ENCODE results near the gene MYRF.

The MYRF gene

DNA sequence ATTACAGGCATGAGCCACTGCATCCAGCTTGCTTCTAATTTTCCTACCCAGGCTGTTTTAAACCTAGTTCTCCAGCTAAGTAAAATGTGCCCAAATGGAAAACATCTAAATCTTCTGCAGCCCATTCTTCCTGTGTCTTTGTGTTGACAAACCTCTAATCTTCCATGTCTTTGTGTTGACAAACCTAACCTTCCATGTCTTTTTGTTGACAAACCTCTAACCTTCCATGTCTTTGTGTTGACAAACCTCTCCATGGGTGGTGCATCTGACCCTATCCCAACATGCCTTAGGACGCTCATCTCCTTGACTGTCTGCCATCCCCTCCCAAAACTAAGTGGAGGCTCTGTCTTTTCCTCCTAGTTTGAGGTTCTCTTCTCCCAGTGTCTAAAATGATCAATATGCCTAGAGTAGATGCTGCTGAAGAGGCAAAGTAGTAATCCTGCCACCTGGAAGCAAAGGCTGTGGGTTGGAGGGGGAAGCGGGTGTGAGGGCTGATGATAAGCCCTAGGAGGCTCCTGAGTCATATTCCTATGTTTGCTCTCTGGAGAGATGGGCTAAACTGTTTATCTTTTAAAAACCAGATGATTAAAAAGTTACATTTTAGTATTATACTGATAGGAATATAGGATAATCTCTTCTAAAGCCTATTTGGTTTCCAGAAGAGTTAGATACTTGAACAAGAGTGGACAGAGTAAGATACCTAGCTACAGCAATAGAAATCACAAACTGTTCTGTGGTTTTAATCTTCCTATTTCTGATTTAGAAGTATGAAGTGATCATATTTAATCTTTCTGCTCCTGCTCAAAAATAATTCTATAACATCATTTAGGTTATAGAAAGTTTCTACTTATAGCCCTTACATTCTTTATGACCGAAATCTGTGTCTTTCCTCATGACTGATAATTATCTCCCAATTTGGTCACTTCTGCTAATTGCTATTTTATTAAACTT is 48.2 kb downstream of the MYRF start:
- no peak for DNase-seq

DNA sequence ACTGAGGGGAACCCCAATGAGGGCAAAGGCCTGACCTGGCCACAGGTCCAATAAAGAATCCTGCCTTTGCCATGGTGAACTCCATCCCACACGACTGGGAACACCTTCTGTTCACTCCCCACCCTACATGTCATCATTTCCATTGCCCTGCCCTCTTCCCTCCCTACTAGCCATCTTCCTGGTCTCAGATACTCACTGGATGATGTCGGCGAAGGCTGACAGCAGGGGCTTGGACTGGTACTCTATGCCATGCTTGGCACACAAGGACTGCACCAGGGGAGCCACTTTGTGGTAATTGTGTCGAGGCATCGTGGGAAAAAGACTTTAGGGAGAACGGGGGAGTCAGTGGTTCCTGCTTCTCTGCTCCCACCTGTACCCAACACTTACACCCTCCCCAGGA is 50.2 kb downstream of the MYRF start:
- no peak for DNase-seq

DNA sequence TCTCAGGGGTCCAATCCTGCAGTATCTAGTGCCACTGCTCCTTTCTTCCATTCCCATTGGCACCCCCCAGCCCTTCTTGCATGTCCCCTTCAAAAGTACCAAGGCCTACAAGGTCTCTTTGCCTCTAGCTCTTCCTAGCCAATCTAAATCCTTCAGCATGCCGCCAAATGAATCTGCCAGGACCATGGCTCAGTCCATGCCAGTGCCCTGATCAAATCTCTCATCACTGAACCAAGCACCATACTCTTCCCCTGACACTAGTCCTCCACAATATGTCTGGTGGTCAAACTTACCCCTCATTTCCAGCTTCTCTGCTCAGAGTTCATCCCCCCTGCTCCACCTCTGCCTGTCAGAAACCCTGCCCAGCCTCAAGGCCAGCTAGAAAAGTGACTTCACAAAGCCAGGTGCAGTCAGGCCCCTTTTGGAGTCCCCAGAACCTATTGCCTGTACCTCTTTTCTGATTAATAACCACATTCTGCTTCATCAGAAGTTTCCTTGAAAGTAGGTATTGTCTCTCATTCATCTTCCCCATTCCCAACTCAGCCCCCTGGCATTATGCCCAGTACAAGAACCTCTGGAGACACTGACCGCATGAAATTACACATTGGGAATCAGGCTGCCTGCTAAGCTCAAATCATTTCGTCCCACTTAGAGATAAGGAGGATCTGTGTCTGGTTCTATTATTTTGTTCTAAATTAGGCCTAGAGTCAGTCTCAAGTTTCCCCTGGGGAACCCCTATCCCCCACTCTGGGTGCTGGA is 51.6 kb downstream of the MYRF start:
- DNase-seq, result no peak

DNA sequence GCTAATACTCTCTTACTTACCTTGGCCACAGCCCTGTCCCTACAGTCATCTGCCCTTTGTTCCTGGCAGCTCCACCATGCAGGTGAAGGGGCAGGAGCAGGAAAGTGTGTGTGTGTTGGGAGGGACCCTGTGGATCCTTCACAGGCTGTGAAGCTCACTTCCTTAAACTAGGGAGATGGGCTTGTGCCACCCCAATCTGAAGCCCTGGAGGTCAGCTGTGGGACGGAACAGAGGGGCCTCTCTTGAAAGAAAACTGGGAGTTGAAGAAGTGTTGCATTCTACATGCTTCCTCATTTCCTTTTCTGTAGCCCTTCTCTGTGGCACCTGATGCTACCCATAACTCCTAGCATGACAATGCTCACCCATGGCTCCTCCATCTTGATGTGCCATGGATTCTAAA is 52.7 kb downstream of the MYRF start:
- DNase-seq, result no peak

DNA sequence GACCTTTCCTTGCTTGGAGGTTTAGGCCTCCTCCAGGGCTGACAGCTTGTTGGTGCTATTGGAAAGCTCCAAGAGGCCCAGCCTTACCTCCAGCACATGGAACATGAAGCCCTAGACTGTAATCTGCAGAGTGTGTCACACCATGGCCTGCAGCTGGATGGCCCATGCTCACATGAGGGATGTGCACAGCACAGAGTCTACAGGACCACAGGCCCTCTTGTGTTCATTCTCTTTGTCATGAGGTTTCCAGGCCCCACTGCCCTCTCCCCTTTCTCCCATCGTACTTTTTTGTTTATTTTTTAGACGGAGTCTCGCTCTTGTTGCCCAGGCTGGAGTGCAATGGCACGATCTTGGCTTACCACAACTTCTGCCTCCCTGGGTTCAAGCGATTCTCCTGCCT is 54.3 kb downstream of the MYRF start:
- no peak for DNase-seq

DNA sequence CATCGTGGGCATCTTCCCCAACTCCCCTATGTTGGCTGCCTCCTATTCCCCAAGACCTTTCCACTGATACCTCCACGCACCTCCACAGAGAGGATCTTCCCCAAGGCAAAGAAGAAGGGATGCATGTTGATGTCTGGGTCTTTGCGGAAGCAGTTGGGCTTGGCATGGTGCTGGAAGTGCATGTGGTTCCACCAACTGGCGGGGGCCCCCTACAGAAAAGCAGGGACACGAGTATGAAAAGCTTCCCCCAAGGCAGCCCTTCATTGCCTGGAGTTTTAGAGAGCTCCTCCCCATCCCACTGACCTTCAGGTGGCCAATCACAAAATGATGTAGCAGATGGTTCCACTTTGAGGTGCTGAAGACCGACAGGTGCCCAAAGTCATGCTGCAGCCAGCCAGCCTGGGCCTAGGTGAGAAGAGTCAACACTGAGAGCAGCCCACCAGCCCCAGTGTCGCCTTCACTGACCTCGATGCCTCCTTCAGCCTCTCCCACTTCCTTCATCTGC is 58.3 kb downstream of the MYRF start:
- no peak for DNase-seq

DNA sequence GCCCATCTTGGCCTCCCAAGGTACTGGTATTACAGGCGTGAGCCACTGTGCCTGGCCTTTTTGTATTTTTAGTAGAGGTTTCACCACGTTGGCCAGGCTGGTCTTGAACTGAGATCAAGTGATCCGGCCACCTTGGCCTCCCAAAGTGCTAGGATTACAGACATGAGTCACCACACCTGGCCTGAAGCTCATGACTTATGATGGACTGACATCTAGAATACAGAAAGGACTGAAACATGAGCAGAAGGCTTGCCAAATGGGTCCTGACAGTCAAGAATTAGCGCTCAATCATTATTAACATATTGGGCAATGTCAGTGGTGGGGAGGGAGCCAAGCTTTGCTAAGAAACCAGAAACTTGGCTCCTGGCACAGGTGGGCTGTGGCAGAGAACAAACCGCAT is 59.4 kb downstream of the MYRF start:
- DNase-seq, result no peak

DNA sequence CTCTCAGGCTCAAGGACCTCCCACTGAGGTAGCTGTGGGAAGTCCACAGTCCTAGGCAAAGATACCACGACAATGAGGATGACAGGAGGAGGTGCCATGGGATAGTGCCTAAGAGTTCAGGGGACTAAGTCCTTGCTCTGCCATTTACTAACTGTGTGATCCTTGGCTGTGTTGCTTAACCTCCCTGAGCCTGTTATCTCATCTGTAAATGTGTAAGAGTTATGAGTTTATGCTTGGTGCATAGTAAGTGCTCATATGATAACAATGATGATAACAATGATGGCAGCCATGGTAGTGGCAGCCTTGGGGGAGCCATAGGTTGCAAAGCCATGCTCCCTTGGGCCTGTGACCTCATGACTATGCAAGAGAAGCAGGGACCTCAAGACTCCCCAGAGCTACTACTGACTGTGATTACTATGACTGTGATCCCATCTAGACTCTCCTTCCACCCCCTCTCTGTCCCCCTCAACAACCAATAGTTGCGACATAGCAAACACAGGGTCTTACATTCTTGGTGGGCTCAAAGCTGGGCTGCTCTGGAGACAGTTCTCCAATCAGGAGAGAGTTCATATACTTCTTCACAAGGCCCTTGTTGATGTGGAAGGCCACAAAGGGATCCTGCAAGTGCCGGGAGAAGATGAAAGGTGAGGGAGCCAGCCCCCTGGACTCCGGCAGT is 60.4 kb downstream of the MYRF start:
- DNase-seq, result no peak

DNA sequence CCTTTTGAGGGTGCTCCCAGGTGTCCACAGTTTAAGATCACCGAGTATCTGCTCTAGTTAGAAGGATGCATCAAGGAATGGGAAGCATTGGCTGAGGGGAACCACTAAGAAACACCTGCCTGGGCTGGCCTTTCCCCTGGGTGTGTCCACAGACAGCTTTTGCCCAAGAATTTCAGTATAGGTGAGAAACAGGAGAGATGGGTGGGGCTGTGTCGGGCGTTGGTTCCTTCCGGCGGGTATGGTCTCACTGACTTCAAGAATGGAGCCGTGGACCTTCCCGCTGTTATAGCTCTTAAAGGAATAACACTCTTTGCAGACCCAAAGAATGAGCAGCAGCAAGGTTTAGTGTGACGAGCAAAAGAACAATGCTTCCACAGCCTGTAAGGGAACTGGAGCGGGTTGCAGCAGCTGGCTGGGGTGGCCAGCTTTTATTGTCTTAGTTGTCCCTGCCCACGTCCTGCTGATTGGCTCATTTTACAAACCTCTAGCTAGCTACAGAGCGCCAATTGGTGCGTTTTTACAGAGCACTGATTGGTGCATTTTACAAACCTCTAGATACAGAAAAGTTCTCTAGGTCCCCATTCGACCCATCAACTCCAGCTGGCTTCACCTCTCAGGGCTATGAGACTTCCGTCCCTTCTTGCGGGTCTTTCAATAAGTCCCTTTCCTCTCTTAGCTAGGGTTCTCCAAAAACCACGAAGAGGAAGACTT is 62.0 kb downstream of the MYRF start:
- DNase-seq, result peak in 1 of 2 donors; percentile 32

DNA sequence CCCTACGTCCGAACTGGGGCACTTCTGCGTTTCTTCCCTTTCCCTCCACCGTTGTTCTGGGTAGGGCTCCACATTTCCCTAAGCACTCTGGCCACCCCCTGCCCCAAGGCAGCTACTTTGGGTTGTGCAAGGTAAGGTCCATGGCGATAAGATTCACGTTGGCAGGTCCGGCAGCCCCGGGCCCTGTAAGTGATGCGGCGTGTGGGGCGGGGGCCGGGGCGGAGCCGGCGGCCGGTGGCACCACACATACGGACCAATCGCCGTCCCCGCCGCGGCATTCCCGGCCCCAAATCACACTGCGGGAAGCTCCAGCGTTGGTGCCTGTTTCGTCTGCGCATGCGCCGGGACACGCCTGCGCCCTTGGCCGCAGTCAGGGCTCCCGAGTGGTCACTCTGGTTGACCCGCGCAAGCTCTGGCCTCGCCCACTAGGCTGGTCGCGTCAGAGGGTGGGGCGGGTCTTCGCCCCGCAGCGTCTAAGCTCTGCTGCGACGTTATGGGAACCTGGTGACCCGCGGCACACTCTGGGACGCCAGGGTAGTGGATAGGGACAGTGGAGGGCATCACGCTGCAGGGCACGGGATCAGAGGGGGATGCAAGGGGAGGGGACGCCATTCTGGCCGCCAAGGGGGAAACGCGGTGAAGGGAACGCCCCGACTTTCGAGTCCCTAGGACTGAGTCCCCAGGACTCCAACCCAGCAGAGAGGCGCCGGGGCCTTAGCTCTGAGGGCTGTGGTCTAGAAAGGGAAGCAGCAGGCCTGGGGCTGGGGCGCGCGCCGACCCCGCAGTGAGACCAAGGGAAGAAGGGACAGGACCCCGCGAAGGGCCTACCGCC is 62.7 kb downstream of the MYRF start:
- peak; percentile 53 to 70 for DNase-seq

DNA sequence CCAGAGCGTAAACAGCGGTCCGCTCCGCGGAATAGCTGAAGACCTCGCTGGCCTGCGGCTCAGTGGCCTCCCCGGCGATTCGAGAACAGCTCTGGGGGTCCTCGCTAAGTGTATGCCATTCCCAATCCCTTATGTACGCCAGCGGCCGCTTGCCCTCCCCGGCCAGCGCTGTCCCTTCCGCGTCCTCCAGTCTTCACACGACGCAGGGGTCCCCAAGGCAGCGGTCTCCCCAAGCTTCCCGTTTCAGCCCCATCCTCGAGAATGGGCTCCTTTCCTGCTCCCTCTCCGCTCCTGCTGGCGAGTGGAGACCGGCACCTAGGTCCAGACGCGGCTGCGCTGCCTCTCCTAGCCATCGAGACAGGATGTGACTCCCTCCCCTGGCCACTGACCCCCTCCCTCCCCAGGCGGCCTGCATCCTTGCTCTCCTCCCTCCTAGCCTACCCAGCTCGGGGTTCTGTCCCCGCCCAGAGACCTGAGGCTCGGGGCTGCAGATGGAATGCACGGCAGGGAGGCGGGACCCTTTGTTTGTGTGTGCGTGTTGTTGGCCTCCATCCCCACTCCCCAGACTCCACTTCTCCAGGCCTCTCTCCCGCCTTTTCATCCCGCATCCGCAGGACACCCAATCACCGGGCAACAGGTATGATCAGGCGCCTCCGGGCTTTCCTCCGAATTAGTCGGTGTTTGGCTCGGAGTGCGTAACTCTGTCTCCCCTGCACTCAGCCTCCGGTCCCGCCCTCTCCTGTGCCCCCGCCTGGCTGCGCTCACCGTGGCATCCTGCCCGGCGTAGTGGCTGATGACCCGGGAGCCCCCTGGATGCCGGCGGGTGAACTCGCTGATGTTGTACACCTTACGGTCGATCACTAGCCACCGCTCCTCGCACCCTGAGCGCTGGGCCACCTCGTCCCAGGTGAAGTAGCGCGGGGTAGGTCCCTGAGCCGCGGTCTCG is 63.6 kb downstream of the MYRF start:
- peak; percentile 46 to 56 for DNase-seq

DNA sequence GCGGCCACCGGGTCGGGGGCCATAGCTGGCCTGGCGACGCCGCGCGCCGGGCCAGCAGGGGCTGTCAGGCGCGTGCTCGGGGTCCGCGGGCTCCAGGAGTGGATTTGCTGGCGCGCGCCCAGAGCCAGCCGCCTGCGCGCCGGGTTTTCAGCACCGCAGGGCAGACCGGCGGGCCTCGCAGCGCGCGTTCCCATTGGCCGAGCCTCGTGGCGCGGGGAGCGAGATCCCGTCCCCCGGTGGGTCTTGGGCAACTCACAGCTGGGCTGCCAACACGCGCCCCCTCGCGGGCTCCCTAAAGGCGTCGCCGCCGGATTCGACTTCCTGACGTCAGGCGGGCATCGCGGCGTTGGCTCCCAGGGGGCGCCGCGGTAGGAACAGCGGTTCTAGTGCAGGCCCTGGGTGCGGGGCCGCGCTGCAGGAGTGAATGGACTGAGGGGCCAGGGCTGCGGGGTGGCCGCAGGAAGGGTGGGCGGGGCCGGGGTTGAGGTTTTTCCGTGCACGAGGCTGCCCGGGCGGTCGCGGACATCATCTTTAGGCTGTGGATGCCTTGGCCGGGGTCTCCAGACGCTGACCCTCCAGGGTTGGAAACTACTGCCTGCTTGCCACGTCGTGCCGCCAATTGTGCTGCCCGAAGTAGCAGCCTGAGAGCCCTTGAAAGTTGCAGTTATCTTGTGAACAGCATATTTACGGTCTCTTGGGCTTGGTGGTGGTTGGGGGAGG is 64.5 kb downstream of the MYRF start, which contains the start of gene FADS1:
Gene FADS1, minus strand, starts transcription at position 268 of the 720 bp plus-strand sequence. Its CDS starts 74 bp downstream, at position 194.
- DNase-seq, result peak; percentile 73 to 90

DNA sequence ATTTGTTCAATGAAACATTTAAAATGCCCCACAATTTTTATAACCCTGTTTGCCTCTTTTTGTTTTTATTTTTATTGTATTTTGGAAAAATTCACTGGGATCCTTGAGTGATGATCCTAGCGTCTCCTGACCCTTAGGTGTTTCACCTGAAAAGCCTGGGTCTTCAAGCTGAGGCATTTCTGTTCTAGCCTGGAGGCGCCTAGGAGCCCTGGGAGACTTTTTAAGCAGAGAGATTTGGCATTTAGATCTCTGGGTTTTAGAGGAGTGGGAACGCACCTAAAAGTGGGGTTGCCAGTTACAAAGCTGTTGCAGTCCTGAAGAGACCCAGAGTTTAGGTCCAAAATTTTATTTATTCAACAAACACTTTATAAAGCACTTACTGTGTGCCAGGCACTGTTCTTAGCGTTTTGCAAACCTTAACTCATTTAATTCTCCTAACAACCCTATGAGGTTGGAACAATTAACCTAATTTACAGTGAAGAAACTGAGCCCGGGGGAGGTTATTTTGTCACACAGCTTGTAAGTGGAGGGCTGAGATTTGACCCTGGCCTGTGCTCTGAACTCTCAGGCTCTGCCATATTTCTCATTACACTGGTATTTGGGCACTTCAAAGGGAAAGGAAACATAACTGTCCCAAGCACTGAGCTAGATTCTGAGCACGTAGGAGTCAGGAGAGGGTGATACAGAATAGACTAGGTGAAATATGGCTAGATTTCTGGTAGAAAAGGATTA is 65.2 kb downstream of the MYRF start:
- DNase-seq, result no peak

DNA sequence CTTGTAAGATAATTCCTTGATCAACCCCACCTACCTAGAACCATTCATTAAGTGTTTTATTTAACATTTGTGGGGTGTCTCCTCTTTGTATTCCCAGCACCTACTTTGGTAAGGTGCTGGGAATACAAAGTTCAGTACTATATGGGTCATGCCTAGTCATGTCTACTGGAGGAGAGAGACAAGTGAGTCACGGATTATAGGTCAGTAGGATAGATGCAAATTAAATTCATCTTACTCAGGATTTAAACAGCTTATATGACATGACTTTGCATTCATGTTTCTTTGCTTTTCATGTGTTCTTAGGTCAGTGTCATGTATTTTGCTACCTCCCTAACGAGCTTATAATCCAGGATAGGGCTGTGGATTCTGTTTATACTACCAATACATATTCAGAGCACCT is 67.7 kb downstream of the MYRF start:
- no peak for DNase-seq

DNA sequence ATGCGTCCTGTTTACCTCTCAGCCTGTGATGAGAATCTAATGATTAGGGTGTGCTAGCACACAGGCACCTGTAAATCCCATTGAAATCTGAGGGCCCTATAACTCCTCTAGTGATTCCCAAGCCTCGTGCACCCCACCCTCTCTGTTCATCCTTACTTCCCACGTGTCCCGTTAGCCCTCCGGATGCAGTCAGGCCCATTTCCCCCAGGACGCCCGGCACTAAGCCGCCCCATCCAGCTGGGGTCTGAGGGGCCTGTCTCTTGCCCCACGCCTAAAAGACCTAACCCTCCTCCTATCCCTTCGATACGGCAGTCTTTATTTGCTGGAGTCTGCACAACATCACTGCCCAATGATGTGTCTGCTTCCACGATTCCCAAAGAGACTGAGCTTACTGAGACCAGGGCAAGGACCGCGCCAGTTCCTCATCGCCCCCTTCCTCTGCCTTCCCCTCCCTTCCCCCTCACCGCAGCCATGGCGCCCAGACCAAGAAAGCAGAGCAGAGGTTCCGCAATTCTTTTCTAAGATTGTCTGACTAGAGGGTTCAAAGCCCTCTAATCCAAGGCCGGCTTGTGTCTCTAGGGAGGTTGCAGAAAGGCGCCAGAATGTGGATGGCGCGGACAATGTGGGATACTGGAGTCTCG is 74.6 kb downstream of the MYRF start:
- peak in 1 of 2 donors; percentile 56 for DNase-seq

DNA sequence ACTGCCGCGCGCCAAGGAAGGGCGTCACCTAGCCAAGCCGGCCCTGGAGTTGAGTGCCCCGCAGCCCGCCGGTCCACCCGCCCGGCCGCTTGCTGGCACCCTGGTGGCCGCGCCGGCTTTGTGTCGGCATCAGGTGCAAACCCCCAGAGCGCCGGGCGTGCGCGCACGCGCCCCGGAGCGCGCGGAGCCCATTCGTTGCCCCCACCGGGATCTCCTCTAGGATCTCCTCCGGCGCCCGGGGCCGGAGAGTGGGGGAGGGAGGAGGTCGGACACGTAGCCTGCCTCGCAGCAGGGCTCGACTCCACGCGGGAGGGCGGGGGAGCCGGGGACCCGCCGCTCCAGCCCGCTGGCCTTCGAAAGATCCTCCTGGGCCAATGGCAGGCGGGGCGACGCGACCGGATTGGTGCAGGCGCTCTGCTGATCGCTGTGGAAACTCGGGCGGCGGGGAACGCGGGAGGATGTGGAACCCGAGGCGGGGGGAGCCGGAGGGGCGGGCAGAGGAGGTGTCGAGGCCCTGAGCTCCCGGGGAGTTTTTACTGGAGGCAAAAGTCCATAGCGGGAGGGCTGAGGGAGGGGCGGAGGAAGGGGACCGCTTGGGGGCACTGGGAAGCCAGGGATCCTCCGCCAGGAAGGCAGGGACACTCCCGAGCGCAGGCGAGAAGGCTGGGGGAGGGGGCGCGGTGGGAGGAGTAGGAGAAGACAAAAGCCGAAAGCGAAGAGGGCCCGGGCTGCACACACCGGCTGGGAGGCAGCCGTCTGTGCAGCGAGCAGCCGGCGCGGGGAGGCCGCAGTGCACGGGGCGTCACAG is 75.3 kb downstream of the MYRF start, which contains the start of gene FADS2:
Gene FADS2, plus strand, starts transcription at position 730 of the 808 bp plus-strand sequence. CDS start 91 bp downstream, outside the sequence.
- peak; percentile 49 to 87 for DNase-seq

DNA sequence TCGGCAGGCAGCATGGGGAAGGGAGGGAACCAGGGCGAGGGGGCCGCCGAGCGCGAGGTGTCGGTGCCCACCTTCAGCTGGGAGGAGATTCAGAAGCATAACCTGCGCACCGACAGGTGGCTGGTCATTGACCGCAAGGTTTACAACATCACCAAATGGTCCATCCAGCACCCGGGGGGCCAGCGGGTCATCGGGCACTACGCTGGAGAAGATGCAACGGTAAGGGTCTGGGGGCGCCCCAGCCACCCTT is 75.9 kb downstream of the MYRF start:
- no peak for DNase-seq

Data from bone marrow (tissue), 2 donors.